ENCODE results near the gene PSMA4. TPM values are rescaled to one million over a fixed set of nuclear protein-coding genes. Genes with fewer than 3 reads are reported as not detected.

The PSMA4 gene
- total RNA-seq, 2 experiments from 2014 or later: 273 to 312 TPM

- ChIA-PET POLR2A (no interaction called here), CTCF (interaction anchor here (0.5 kb wide), 1 partner anchor 22 kb away, joined by 3 read pairs; no protein-coding TSS in a partner anchor)
- Mint-ChIP-seq H3K4me3 (no peak overlapping the region), H3K27ac (no peak overlapping the region), H3K36me3 (ENCODE audit: low read depth) (no peaks in the 10 kb centered on the region), H3K27me3 (no peaks in the 10 kb centered on the region), H3K9me3 (ENCODE audit: low read depth) (no peaks in the 10 kb centered on the region), H3K4me1 (peaks cover 3% of the 10 kb centered on the region)
- DNase-seq (no peak), ATAC-seq (no peak)
- intact Hi-C loops (cut with DNase I, micrococcal nuclease): no loop called here
These were observed 33.2 kb downstream of the PSMA4 start for GRCh38 chr15:78573416-78573815.

DNA sequence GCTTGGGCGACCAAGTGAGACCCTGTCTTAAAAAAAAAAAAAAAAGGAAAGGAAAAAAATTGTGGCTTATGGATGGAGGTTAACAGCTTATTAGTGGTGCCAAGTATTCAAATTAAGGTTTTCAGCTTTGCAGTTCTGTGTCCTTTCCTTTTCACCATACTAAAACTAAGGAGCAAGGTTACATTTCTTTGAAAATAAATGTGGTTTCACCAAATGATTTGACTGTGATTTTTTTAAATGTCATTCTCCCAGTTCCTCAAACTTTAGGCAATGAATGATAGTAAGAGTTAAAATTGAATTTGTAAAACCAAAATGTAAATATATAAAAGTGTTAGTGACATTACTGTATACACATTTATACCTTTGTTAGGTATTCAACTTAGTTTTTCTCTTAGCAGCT lies 34.7 kb downstream of the PSMA4 start:
- Mint-ChIP-seq H3K9me3 (ENCODE audit: low read depth) (no peaks in the 10 kb centered on the region), H3K4me3 (no peak overlapping the region), H3K4me1 (no peaks in the 10 kb centered on the region), H3K27me3 (no peaks in the 10 kb centered on the region), H3K27ac (no peak overlapping the region), H3K36me3 (ENCODE audit: low read depth) (no peaks in the 10 kb centered on the region)
- ATAC-seq (no peak), DNase-seq (no peak)
- POLR2A ChIA-PET: no interaction called here
- intact Hi-C loops (cut with DNase I, micrococcal nuclease): no loop called here
- CTCF ChIA-PET: interaction anchor here (0.7 kb wide), 1 partner anchor 15 kb away, joined by 3 read pairs; no protein-coding TSS in a partner anchor

DNA sequence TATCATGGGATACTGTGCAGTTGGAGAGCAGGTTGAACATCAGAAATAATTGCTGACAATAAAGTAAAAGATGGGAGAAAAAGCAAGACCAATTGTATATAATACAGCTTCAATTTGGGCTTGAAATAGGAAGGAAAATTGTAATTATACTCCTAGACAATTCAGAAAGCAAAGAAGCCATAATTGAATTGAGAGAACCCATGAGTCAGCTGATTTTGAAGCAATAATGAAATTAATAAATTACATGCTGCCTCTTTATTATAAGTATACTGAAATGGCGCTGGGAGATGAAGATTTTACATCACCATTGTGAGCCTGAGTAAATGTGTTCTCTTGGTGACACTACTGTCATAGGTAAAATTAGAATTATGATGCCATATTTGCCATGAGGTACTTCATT lies 57.3 kb downstream of the PSMA4 start:
- H3K9me3 Mint-ChIP-seq (ENCODE audit: low read depth): no peaks in the 10 kb centered on the region
- H3K27me3 Mint-ChIP-seq: no peaks in the 10 kb centered on the region
- no peak overlapping the region for H3K27ac Mint-ChIP-seq
- intact Hi-C loops (cut with DNase I, micrococcal nuclease): no loop called here
- ChIA-PET CTCF (no interaction called here), POLR2A (no interaction called here)
- H3K36me3 Mint-ChIP-seq (ENCODE audit: low read depth): no peaks in the 10 kb centered on the region
- ATAC-seq: no peak
- no peak for DNase-seq
- H3K4me1 Mint-ChIP-seq: no peaks in the 10 kb centered on the region
- no peak overlapping the region for H3K4me3 Mint-ChIP-seq

DNA sequence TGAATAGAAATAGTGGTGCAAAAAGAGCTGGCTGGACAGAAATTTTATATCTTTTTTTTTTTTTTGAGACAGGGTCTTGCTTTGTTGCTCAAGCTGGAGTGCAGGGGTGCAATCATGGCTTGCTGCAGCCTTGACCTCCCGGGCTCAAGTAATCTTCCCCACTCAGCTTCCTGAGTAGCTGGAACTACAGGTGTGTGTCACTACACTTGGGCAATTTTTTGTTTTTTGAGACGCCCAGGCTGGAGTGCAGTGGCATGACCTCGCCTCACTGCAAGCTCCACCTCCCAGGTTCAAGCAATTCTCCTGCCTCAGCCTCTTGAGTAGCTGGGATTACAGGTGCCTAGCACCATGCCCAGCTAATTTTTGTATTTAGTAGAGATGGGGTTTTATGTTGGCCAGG lies 58.1 kb downstream of the PSMA4 start:
- Mint-ChIP-seq H3K9me3 (ENCODE audit: low read depth) (no peaks in the 10 kb centered on the region), H3K4me1 (no peaks in the 10 kb centered on the region), H3K4me3 (no peak overlapping the region), H3K27ac (no peak overlapping the region), H3K36me3 (ENCODE audit: low read depth) (no peaks in the 10 kb centered on the region), H3K27me3 (no peaks in the 10 kb centered on the region)
- ChIA-PET POLR2A (no interaction called here), CTCF (interaction anchor here (0.7 kb wide), 2 partner anchors 19 to 128 kb away, joined by 3 to 5 read pairs; no protein-coding TSS in a partner anchor)
- intact Hi-C loops (cut with DNase I, micrococcal nuclease): no loop called here
- DNase-seq (no peak), ATAC-seq (no peak)

DNA sequence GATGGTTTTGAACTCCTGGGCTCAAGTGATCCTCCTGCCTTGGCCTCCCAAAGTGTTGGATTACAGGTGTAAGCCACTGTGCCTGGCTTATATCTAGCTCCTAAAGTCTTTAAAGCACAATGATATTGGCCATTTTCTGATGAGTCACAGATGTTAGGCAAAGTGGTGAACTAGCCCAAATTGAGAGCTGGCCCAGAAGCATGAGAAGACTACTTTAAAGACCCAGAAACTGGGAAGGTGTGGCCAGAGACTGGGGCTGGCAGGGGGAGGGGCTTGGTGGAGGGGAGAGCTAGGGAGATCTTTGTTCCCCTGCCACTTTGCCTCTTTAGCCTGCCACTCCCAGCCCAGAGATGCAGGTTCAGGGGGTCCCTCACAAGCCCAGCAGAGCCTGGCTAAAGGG lies 58.9 kb downstream of the PSMA4 start:
- ATAC-seq (no peak), DNase-seq (no peak)
- no peaks in the 10 kb centered on the region for H3K9me3 Mint-ChIP-seq (ENCODE audit: low read depth)
- no peak overlapping the region for H3K27ac Mint-ChIP-seq
- no peaks in the 10 kb centered on the region for H3K4me1 Mint-ChIP-seq
- CTCF ChIA-PET: interaction anchor here (0.7 kb wide), 1 partner anchor 42 kb away, joined by 3 read pairs; no protein-coding TSS in a partner anchor
- no peaks in the 10 kb centered on the region for H3K36me3 Mint-ChIP-seq (ENCODE audit: low read depth)
- POLR2A ChIA-PET: no interaction called here
- no peaks in the 10 kb centered on the region for H3K27me3 Mint-ChIP-seq
- H3K4me3 Mint-ChIP-seq: no peak overlapping the region
- intact Hi-C loops (cut with DNase I, micrococcal nuclease): no loop called here

Other genes with a start within 250 kb of the PSMA4 start
- 10 to 100 TPM; 39.2 to 52.6 TPM for gene SKIC8, start 240.8 kb upstream of the PSMA4 start, total RNA-seq
- under 1 TPM; 0.90 to 0.96 TPM for gene CRABP1, start 200.1 kb upstream of the PSMA4 start, total RNA-seq
- gene IREB2, start 102.2 kb upstream of the PSMA4 start, total RNA-seq: 10 to 100 TPM; 50.8 to 66.5 TPM
- gene HYKK, start 32.9 kb upstream of the PSMA4 start, total RNA-seq: 1 to 10 TPM; 2.5 to 4.2 TPM
- 1 to 10 TPM; 6.5 to 8.5 TPM for gene CHRNA5, start 25.1 kb downstream of the PSMA4 start, total RNA-seq
- not detected for gene CHRNA3, start 80.6 kb downstream of the PSMA4 start, total RNA-seq
- not detected for gene CHRNB4, start 100.8 kb downstream of the PSMA4 start, total RNA-seq

Data from activated CD4-positive, alpha-beta T cell treated with anti-CD3 and anti-CD28 coated beads for 36 hours (primary cell).